DMS79 treated with DMSO at 0.1 percent for 48 hours (cell line): Measurements from ENCODE around the gene HOXA1.
A peak's percentile ranks its signal among the peaks of the same experiment; 100 is the strongest.

Experiments
- DNase-seq: peaks from one replicate; lab custom pipeline; 2025; lab: John Stamatoyannopoulos, UW

Gene HOXA1

DNA sequence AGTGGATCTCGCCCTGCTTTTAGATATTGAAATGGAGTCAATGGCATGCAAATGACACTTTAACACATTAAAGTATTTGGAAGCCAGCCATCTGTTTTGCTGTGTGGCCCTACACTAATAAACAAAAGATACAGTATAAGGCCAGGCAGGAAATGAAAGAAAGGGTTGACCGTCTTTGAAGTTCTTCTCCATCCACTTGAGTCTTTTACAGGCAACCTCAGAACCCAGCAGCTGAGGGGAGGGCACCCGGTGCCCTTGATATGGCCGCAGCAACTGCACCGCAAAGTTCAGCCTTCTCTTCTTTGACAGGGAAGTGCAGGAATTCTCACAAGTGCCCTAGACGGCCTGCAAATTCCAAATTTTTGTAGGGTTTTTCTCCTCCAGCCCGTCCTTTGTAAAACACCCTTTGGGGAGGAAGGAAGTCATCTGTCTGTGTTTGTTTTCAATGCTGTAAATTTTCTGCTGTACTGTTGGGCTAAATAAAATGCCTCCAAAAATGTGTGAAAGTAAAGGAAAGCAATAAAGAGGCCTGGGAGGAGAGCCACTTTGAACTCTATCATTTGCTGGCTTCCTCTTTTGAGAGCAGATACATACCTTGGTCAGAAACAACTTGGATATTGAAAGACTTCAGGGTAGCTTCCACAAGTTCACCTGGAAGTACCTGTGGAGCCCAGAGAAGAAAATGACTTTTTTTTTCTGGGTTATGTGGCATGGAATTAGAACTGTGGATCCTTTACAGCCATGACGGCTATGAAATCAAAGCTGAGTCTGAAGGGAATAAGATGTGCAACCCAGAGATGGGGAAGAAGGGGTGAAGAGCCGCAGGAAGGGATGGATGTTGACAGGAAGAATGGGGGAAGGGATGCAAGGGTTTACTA, 3.6 kb downstream of the HOXA1 start:
- DNase-seq: peak; percentile 35

GRCh38 chr7:27091105-27091504, 4.7 kb downstream of the HOXA1 start:
- peak; percentile 45 for DNase-seq

- no peak for DNase-seq
These were observed 7.5 kb downstream of the HOXA1 start for GRCh38 chr7:27088002-27088922.

GRCh38 chr7:27083646-27084045, 12.2 kb downstream of the HOXA1 start:
- DNase-seq: no peak

GRCh38 chr7:27082171-27082570, 13.6 kb downstream of the HOXA1 start:
- DNase-seq: no peak

- no peak for DNase-seq
These were observed 14.9 kb downstream of the HOXA1 start for GRCh38 chr7:27080844-27081436.

DNA sequence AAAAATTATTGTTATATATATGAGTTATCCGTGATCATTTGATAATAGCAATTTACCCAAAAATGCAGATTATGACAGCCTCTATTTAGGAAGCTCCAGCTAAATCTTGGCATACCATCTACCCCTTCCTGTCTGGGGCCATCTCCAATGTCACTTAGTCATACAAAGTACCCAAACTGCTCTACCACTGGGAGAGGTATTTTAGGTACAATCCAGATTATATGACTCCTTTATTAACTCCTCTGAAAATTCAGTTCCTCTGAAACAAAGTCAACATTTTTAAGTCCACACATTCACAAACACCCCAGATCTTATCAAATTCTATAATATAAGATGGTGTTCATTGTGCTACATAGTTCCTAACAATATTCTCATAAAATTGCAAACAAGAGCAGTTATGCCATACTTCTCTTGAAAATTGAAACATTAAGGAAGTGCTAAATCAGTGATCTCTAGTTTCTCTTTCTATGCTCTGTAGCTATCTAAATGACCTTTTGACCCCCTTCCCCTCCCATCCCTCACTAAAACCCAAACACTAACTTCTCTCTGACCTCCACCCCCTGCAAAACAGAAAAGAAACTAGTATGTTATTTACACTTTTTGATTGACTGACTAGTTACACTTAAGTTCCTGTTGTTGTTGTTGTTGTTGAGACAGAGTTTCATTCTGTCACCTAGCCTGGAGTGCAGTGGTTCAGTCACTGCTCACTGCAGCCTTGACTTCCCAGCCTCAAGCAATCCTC, 16.4 kb downstream of the HOXA1 start:
- DNase-seq: no peak

DNA sequence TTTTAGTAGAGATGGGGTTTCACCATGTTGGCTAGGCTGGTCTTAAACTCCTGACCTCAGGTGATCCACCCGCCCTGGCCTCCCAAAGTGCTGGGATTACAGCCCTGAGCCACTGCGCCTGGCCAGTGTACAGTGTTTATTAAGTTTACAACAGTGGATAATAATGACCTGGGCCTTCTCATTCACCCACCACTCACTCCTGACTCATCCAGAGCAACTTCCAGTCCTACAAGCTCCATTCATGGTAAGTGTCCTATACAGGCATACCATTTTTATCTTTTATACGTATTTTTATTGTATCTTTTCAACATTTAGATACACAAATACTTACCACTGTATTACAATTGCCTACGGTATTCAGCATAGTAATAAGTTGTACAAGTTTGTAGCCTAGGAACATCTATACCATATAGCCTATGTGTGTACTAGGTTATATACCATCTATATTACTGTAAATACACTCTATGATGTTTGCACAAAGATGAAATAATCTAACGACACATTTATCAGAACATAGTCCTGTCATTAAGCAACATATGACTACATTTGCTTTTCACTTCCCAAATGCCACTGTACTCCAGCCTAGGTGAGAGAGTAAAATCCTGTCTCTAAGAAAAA, 17.1 kb downstream of the HOXA1 start:
- no peak for DNase-seq

GRCh38 chr7:27073076-27073475, 22.7 kb downstream of the HOXA1 start:
- DNase-seq: peak; percentile 63

DNA sequence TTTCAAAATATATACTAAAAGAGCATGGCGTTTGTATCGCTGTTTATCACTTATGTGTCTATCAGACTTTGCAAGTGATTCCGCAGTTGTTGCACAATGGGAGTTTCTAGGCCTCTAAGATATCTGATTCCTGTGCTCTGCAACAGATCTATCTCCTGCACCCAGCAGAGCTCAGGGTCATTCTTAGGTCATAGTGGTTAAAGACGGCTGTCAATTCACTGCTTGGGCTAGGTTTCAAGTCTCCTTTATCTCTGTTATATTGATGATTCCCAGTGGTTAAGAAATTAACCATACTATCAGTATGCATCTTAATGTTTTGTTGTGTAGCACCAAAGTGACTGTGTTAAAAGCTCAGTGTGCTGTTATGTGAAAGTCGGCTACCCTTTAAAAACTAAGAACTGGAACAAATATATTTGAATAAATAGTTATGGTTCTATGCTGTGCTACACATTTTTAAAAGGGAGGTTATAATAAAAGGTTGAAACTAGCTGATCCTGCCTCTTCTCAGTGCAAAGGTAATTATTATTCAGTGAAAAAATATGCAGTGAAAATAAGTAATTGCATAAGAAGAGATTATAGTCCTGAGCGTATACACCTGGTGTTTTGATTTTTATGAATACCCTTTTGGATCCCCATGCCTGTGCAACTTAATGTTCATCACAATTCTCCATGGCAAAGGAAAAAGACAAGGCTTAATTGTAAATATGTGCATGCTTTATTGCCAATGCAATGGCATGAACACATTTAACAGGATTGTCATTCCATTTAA, 24.0 kb downstream of the HOXA1 start:
- no peak for DNase-seq

DNA sequence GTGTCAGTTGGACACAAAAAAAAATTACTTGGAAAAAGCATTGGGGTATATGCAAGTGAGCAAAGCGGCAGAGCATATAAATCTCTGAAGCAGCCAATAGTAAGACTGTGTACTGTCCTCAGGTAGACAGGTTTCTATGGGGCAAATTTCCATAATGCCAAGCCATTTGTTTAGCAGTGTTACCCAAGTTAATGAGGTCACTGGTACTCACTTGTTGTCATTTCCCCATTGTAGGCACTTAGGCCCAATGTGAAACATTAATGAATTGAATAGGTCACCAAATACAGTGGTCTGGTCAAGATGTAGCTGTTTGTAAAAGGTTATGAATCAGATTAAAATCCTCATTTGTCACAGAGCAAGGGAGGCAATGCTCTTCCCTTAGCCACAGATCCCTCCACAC, 27.5 kb downstream of the HOXA1 start:
- DNase-seq: no peak

GRCh38 chr7:27066148-27066547, 29.7 kb downstream of the HOXA1 start:
- DNase-seq: no peak

GRCh38 chr7:27065709-27066108, 30.1 kb downstream of the HOXA1 start:
- DNase-seq: no peak

DNA sequence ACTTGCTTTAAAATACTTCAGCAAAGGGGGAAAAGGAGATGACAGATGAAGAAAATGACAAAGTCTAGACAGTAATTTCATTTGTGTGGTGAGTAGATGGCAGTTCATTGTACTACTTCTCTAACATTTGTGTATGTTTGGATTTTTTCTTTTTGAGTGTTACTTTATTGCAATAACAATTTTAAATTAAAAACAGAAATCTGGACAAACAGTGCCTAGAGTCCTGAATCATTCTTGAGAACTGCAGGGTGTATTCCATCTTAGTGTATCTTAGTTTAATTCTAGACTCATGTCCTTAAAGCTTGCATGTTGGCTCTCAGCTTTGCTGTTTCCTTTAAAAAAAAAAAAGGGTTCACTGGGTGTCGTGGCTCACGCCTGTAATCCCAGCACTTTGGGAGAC, 31.1 kb downstream of the HOXA1 start:
- DNase-seq: no peak

DNA sequence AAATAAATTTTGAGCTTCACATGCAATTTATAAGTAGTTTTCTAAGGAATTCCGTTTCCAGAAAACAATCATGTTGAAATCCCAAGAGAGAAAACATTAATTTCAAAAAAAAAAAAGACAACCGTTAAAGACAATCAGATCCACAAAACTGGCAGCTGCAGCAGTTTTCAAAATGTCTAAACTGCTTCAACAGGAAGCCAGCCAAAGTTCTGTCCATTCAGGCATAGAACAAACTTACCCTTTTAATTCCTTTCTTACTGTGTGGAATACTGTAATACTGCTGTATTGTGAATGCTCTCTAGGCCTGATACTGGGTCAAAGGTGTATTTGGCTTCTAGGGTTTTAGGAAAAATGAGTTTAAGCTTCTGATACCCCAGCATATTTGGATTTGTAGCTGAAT, 31.6 kb downstream of the HOXA1 start:
- DNase-seq: peak; percentile 46

DNA sequence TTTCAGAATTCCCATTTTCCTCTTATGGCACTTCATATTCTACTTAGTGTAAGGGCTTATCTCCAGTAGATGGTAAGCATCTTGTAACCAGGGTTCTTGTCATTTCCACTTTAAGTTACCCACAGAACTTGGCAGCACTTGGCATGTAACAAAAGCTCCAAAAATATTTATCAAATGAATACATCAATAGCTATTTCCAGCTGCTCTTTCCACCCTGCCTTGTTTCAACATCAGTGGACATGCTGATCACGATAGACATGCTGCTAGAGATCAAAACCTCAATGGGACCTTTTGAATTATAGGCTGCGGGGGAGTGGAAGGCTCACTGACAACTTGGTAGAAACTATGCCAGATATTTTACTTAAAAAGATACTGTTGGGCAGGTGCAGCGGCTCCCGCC, 32.9 kb downstream of the HOXA1 start:
- no peak for DNase-seq

DNA sequence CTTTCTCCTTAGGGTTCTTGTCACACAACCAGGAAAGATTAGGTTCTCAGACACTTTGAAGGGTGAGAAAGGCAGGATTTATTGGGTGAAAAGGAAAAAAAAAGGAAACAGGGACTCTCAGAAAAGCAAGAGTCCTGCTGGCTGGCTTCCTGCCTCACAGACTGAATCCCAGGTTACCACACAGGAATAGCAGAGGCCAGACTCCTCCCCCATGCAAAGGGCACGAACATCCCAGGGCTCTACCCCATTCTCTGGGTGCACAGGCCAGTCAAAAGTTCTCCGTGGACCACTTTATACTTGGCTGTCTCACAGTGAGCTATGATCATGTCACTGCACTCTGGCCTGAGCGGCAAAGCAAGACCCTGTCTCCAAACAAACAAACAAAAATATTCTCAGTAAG, 42.6 kb downstream of the HOXA1 start:
- DNase-seq: no peak

- no peak for DNase-seq
These were observed 44.3 kb downstream of the HOXA1 start for GRCh38 chr7:27051451-27051850.

GRCh38 chr7:27048438-27048837, 47.4 kb downstream of the HOXA1 start:
- no peak for DNase-seq

DNA sequence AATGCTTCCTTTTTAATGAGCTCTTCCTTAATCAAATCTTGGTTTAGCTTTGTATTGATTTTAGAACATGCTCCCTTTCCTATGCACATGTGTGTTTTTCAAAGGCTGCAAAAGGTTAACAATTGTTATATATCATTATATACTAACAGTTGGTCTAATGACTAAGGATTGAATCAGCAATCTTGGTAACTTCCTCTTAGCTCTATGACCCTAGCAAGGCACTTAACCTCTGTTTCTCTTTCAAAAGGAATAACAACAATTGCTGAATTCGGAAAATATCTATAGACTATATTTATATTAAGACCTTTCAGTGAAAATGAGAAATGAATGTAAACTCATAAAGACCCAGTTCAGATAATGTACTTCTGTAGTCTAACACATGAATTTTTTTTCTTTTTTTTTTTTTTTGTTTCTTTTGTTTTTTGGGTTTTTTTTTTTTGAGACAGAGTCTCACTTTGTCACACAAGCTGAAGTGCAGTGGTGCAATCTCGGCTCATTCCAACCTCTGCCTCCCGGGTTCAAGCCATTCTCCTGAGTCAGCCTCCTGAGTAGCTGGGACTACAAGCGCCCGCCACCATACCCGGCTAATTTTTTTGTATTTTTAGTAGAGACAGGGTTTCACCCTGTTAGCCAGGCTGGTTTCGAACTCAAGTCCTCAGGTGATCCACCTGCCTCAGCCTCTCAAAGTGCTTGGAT, 48.8 kb downstream of the HOXA1 start:
- DNase-seq: no peak
